Brain microvascular endothelial cell (primary cell): ENCODE measurements around the gene ZBTB24.

Experiments
- DNase-seq: peaks from one replicate; pipeline ENCODE4 v3.0.0-alpha.2; 2020
- H3K27ac ChIP-seq: fragments of 250-450 bp; sonication (Bioruptor Pico); 2 replicates; pipeline ENCODE4 v1.5.1; 2020; ENCODE audit warnings: mild to moderate bottlenecking, moderate library complexity
- H3K27me3 ChIP-seq: fragments of 250-450 bp; sonication (Bioruptor Pico); replicated peaks from 2 replicates; pipeline ENCODE4 v1.5.1; 2020; ENCODE audit warnings: mild to moderate bottlenecking
- H3K36me3 ChIP-seq: fragments of 250-450 bp; sonication (Bioruptor Pico); replicated peaks from 2 replicates; pipeline ENCODE4 v1.5.1; 2020; ENCODE audit warnings: mild to moderate bottlenecking
- H3K4me3 ChIP-seq: 2 replicates; pipeline ENCODE4 v1.5.1; 2011; ENCODE audit warnings: low read depth, mild to moderate bottlenecking, control low read depth, low read length, moderate library complexity
- in situ Hi-C: cut with HindIII; loops from 2 replicates; pipeline ENCODE4 v1.10.0; 2017; ENCODE audit warnings: low sequenced_read_pairs, low pct_ligation_motif_present
- TF ChIP-seq, protein P1 (sequence below): IDR thresholded peaks from 2 replicates; pipeline ENCODE4 v1.5.1; 2011; ENCODE audit warnings: low read depth, mild to moderate bottlenecking, moderate library complexity, low read length, control low read depth, inconsistent platforms; ENCODE audit errors: missing control alignments

ZBTB24 gene

DNA sequence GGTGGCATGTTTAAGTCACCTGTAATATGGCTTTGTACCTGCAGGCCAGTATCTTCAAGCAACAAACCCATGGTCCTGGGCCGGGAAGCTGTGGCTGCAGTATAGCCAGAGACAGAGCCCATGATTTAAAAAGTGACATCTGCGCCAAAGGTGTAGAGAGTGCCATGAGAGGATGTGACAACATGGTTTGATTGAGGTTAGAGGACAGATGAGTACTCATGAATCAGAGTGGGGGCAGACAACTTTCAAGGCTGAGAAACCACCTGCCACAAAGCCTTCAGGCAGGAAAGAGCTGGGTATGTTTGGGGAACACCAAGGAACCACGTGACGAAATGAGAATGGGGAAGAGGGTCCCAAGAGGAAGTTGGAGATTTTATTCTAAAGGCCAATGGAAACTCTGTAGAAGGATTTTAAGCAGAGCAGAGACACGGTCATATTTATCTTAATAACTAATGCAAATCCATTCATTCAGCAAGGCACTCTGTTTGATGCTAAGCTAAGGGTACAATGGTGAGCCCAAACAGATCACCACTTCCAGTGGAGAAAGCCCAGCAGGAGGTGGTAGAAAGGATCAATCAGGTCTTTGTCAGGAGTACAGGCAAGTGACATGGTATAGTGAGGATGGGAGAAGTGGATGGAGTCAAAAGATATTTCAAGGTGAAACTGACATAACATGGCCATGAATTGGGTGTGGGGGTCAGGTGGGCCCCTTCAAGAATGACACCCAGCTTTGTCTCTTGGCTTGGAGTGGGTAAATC lies 24.1 kb downstream of the ZBTB24 start:
- H3K27ac ChIP-seq, result no peak overlapping the region
- TF ChIP-seq, protein P1, sequence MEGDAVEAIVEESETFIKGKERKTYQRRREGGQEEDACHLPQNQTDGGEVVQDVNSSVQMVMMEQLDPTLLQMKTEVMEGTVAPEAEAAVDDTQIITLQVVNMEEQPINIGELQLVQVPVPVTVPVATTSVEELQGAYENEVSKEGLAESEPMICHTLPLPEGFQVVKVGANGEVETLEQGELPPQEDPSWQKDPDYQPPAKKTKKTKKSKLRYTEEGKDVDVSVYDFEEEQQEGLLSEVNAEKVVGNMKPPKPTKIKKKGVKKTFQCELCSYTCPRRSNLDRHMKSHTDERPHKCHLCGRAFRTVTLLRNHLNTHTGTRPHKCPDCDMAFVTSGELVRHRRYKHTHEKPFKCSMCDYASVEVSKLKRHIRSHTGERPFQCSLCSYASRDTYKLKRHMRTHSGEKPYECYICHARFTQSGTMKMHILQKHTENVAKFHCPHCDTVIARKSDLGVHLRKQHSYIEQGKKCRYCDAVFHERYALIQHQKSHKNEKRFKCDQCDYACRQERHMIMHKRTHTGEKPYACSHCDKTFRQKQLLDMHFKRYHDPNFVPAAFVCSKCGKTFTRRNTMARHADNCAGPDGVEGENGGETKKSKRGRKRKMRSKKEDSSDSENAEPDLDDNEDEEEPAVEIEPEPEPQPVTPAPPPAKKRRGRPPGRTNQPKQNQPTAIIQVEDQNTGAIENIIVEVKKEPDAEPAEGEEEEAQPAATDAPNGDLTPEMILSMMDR, result no peak
- no peaks in the 10 kb centered on the region for H3K27me3 ChIP-seq
- peaks cover 10% of the 10 kb centered on the region for H3K36me3 ChIP-seq
- H3K4me3 ChIP-seq, result no peak overlapping the region
- in situ Hi-C loops, result no loop called here
- no peak for DNase-seq

DNA sequence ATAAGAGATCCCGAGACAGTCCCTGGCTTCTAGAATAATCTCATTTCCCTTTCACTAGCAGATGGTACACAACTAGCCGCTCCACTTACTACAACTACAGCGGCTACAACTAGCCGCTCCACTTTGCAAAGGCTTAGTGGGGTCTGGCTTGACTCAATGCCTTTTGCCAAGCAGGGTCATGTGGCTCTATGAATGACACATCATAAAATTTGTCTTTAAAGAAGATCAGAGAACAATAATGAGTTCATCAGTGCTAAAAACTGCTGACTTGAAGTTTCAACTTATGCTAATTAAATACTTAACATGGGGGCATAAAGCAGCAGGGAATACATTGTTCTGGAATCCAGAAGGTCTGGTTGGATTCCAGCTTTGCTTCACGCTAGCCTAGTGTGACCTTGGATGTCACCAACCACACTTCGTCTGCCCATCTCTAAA lies 25.4 kb downstream of the ZBTB24 start:
- no peak overlapping the region for H3K27ac ChIP-seq
- H3K4me3 ChIP-seq, result no peak overlapping the region
- DNase-seq, result no peak
- no peaks in the 10 kb centered on the region for H3K27me3 ChIP-seq
- in situ Hi-C loops, result no loop called here
- TF ChIP-seq, protein P1, result no peak
- H3K36me3 ChIP-seq, result peaks cover 15% of the 10 kb centered on the region

DNA sequence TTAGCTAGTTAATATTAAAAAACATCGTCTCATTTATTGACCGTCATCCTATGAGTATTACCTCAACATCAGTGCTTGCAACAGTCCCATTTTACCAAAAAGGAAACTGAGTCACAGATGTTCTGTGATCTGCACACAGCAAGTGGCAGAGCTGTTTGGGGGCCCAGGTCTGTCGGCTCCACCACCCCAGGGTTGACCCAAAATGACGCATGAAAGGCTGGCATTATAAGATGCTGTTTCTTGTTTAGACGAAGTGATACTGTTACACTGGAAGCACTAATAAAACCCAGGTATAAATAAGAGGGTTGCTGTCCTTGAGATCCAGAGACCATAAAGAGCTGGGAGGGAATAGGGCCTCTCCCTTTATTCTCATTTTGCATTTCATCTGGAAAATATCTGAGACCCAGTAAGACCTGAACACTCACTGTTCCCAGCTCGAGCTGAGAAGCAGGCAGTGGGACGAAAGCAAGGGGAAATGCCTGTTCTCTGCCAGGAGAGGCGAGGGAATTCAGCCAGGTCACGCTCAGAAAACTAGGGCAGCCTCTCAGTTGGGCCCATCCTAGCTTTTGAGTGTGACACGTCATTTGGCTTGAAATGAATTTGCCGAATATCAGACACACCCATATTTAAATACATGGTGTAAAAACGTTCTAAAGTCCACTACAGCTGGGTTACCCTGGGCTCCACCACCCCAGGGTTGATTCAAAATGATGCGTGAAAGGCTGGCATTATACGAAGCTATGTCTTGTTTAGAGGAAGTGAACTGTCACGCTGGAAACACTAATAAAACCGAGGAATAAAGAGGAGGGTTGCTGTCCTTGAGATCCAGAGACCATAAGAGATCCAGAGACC lies 26.1 kb downstream of the ZBTB24 start:
- Histone ChIP-seq H3K4me3 (peak overlapping the region; percentile 88), H3K27ac (no peak overlapping the region), H3K27me3 (no peaks in the 10 kb centered on the region), H3K36me3 (peaks cover 19% of the 10 kb centered on the region)
- no peak for DNase-seq
- TF ChIP-seq, protein P1, result no peak
- in situ Hi-C loops, result no loop called here

DNA sequence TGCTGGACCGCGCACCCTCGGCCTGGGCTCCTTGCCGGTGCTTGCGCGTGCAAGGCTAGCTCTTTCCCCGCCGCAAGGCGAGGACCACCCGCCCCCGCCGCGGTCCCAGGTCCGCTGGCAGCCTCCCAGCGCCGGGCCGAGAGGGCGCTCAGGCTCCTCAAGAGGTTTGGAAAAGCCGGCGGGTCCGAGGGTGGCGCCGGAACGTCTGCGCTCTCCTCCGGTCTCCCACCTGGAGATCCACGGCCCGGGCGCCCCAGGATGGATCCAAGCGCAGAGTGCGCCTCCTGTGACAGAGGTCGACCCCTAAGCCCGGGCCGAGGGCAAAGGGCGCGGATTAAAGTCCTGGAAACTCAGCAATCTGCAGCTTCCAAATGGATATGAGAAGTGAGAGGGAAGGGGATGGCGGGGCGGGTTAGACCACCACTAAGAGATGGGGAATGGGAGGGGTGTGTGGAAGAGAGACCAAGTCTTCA lies 26.9 kb downstream of the ZBTB24 start:
- peak overlapping the region; percentile 4 for H3K27ac ChIP-seq
- no peaks in the 10 kb centered on the region for H3K27me3 ChIP-seq
- H3K4me3 ChIP-seq, result peak overlapping the region; percentile 88
- in situ Hi-C loops, result no loop called here
- no peak for DNase-seq
- H3K36me3 ChIP-seq, result peaks cover 23% of the 10 kb centered on the region
- TF ChIP-seq, protein P1, result no peak

DNA sequence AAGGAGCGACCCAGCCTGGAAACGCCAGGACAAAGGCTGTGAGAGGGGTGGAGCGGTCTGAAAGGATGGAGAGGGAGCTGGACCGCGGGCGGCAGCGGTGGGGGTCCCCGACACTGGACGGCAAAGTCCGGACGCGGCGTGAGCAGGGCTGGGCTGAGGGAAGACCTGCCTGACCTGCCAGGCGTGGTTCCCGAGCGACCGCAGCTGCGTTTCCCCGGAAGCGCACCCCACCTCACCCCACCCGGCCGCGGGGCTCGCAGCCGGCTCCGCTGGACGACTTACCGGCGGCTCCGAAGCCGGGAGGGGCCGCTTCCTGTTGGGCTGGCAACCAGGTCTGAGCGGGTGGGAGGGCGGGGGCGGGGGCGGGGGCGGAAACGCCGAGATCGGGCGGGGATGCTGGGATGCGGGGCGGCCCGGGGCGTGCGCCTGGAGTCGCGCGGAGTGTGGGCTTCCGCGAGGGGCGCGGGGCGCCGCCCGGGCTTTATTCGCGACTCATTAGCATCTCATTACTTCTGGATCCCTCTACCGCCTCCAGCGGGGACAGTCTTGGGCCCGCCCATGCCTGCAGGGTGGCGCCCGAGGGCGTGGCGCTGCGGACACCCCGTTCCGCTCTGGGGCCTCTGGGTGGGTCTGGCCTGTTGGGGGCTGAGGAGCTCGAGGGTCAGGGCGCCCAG lies 27.4 kb downstream of the ZBTB24 start, which contains the start of gene MICAL1:
MICAL1 (minus strand) TSS at position 336 of the 674 bp plus-strand sequence. CDS start 1,576 bp downstream, outside the sequence.
- Histone ChIP-seq H3K27ac (peak within 1 kb of the TSS; percentile 45), H3K27me3 (no peaks in the 10 kb centered on the region), H3K36me3 (peaks cover 22% of the 10 kb centered on the region), H3K4me3 (peak within 1 kb of the TSS; percentile 88)
- TF ChIP-seq, protein P1, result peak; percentile 58
- DNase-seq, result peak; percentile 38
- in situ Hi-C loops, result no loop called here
